Mesendoderm (in vitro differentiated cells): Measurements from ENCODE around the gene KIF27.
A peak's percentile ranks its signal among the peaks of the same experiment; 100 is the strongest.
"Not testable (repeated sequence)": the region's sequence is repeated elsewhere in the genome, so short reads cannot be mapped to it uniquely, and the experiment has no call there.

Experiments
- DNase-seq: peaks from one replicate; pipeline ENCODE4 v3.0.0; 2013
- H2AK5ac ChIP-seq: 2 replicates; pipeline ENCODE4 v1.6.1; 2013; ENCODE audit warnings: low read length, inconsistent platforms
- H2BK120ac ChIP-seq: 2 replicates; pipeline ENCODE4 v1.6.1; 2013; ENCODE audit warnings: low read depth, mild to moderate bottlenecking, low read length, moderate library complexity, mixed read lengths
- H2BK15ac ChIP-seq: replicated peaks from 2 replicates; pipeline ENCODE4 v1.6.1; 2013; ENCODE audit warnings: low read depth, mild to moderate bottlenecking, moderate library complexity
- H2BK5ac ChIP-seq: 2 replicates; pipeline ENCODE4 v1.6.1; 2013; ENCODE audit warnings: low read length, inconsistent platforms
- H3K18ac ChIP-seq: 2 replicates; pipeline ENCODE4 v1.6.1; 2013; ENCODE audit warnings: mild to moderate bottlenecking, low read length, mixed read lengths
- H3K23ac ChIP-seq: one replicate; pipeline ENCODE4 v1.6.1; 2013; ENCODE audit warnings: low read length
- H3K27ac ChIP-seq: 2 replicates; pipeline ENCODE4 v1.5.1; 2013; ENCODE audit warnings: low read depth, mild to moderate bottlenecking, inconsistent platforms, low read length, moderate library complexity
- H3K27me3 ChIP-seq: 2 replicates; pipeline ENCODE4 v1.6.1; 2013; ENCODE audit warnings: low read length, control low read depth, mild to moderate bottlenecking, inconsistent platforms; ENCODE audit not compliant: insufficient read depth, poor library complexity
- H3K36me3 ChIP-seq: 2 replicates; pipeline ENCODE4 v1.6.1; 2013; ENCODE audit warnings: low read length, inconsistent platforms; ENCODE audit not compliant: control insufficient read depth, insufficient read depth
- H3K4ac ChIP-seq: one replicate; pipeline ENCODE4 v1.6.1; 2013; ENCODE audit warnings: low read depth, mild to moderate bottlenecking, low read length, moderate library complexity
- H3K4me1 ChIP-seq: 2 replicates; pipeline ENCODE4 v1.6.1; 2013; ENCODE audit warnings: low read depth, low read length, inconsistent platforms; ENCODE audit not compliant: control insufficient read depth
- H3K4me2 ChIP-seq: 2 replicates; pipeline ENCODE4 v1.6.1; 2013; ENCODE audit warnings: low read length
- H3K4me3 ChIP-seq: 2 replicates; pipeline ENCODE4 v1.5.1; 2013; ENCODE audit warnings: mild to moderate bottlenecking, low read length
- H3K56ac ChIP-seq: one replicate; pipeline ENCODE4 v1.6.1; 2013; ENCODE audit warnings: low read length
- H3K79me1 ChIP-seq: 2 replicates; pipeline ENCODE4 v1.6.1; 2013; ENCODE audit warnings: low read length, inconsistent platforms
- H3K79me2 ChIP-seq: 2 replicates; pipeline ENCODE4 v1.6.1; 2013; ENCODE audit warnings: mild to moderate bottlenecking, low read length; ENCODE audit not compliant: control insufficient read depth, insufficient read depth
- H3K9ac ChIP-seq: 2 replicates; pipeline ENCODE4 v1.6.1; 2013; ENCODE audit warnings: low read length, inconsistent platforms
- H4K5ac ChIP-seq: one replicate; pipeline ENCODE4 v1.6.1; 2013; ENCODE audit warnings: low read length
- H4K8ac ChIP-seq: one replicate; pipeline ENCODE4 v1.6.1; 2013; ENCODE audit warnings: low read depth, mild to moderate bottlenecking, control low read depth, low read length, moderate library complexity
- WGBS: extraction: QIAGEN DNeasy Blood & Tissue Kit; methylation state at CpG from one replicate; pipeline ENCODE4 v1.1.7; 2013; ENCODE audit warnings: low lambda C conversion rate, missing lambda C conversion rate; ENCODE audit not compliant: insufficient coverage; ENCODE audit errors: extremely low coverage; 5-methylcytosine and 5-hydroxymethylcytosine counted together

The KIF27 gene

DNA sequence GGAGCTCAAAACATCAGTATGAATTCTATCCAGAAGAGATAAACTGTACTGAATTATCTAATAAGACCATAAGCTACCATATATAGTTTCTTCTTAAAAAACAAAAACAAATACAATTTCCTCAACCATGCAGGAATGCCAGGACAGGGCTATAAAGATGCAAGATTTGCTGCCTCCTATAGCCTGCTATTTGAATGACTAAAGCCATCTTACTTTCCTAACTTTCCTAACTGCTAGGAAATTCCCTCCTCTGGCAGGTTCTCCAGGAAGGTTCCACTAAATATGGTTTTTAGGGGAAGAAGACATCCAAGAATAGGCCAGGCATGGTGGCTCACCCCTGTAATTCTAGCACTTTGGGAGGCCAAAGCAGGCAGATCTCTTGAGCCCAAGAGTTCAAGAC is 15.1 kb downstream of the KIF27 start:
- H2AK5ac ChIP-seq = no peak overlapping the region
- H3K4me3 ChIP-seq = no peak overlapping the region
- H2BK5ac ChIP-seq = no peak overlapping the region
- no peak for DNase-seq
- no peaks in the 10 kb centered on the region for H3K79me1 ChIP-seq
- no peak overlapping the region for H3K27ac ChIP-seq
- no peak overlapping the region for H3K56ac ChIP-seq
- H3K79me2 ChIP-seq = no peaks in the 10 kb centered on the region
- H3K27me3 ChIP-seq = no peaks in the 10 kb centered on the region
- no peak overlapping the region for H3K23ac ChIP-seq
- no peak overlapping the region for H2BK120ac ChIP-seq
- H3K4me1 ChIP-seq = no peaks in the 10 kb centered on the region
- no peak overlapping the region for H3K4ac ChIP-seq
- H4K8ac ChIP-seq = no peak overlapping the region
- H4K5ac ChIP-seq = no peak overlapping the region
- H3K9ac ChIP-seq = no peak overlapping the region
- no peak overlapping the region for H3K18ac ChIP-seq
- H2BK15ac ChIP-seq = no peak overlapping the region
- no peak overlapping the region for H3K4me2 ChIP-seq
- H3K36me3 ChIP-seq = no peaks in the 10 kb centered on the region

DNA sequence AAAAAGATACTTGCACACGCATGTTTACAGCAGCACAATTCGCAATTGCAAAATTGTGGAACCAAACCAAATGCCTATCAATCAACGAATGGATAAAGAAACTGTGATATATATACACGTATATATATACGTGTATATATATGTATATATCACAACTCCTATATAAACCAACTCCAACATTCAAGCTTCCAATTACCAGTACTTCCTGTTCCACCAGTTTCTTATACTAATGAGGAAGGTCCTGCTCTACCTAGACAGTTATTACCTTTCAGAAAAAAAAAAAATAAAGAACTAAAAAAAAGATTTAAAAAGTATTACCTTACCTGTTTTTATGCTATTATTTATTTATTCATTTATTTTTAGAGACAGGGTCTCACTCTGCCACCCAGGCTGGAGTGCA is 20.6 kb downstream of the KIF27 start:
- not testable (repeated sequence) for H2BK120ac ChIP-seq, H3K79me2 ChIP-seq, H3K4me3 ChIP-seq, H2BK5ac ChIP-seq, H3K56ac ChIP-seq, H2AK5ac ChIP-seq, H4K5ac ChIP-seq, H3K9ac ChIP-seq, H3K23ac ChIP-seq, H3K27me3 ChIP-seq, H2BK15ac ChIP-seq, DNase-seq, H3K27ac ChIP-seq, H3K36me3 ChIP-seq, H3K4me1 ChIP-seq, H3K4ac ChIP-seq, H3K79me1 ChIP-seq, H3K18ac ChIP-seq, H4K8ac ChIP-seq, H3K4me2 ChIP-seq
- WGBS = no CpG with 5 or more reads among the region's 5 CpGs

DNA sequence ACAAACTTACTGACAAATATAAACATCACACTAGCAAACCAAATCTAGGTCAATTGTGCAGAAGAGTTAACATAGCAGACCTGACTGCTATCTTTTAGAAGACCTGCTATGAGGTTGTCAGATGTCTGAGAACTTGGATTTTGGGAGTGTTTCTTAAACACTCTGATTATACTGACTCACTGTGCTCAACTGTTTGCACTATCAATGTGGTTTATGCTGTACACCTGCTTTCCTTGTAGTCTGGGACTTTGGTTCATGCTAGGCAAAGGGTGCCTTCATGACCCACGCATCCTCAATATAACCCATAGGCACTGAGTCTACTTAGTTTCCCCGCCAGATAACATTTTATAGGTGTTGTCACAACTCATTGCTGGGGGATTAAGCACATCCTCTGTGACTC is 26.9 kb downstream of the KIF27 start:
- not testable (repeated sequence) for H3K27me3 ChIP-seq, H3K4ac ChIP-seq, H3K79me1 ChIP-seq, H3K36me3 ChIP-seq, H2BK15ac ChIP-seq, H3K4me2 ChIP-seq, H3K56ac ChIP-seq, H2BK5ac ChIP-seq, H3K4me3 ChIP-seq, H4K5ac ChIP-seq, H2BK120ac ChIP-seq, H3K27ac ChIP-seq, H4K8ac ChIP-seq, H2AK5ac ChIP-seq, DNase-seq, H3K79me2 ChIP-seq, H3K4me1 ChIP-seq, H3K18ac ChIP-seq, H3K23ac ChIP-seq, H3K9ac ChIP-seq
- no CpG with 5 or more reads among the region's 2 CpGs for WGBS

DNA sequence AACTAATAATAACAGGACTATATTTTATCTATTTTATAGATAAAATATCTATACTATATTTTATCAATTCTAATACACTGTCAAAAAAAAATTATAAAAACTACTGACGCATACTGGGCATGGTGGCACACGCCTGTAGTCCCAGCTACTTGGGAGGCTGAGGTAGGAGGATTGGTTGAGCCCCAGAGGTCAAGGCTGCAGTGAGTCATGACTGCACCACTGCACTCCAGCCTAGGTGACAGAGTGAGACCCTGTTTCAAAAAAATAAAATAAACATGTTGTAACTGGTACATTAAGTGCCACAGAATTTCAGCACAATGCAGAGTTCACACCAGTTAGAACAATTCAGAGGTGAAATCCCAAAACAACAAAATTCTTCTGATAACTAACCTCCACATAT is 34.7 kb downstream of the KIF27 start:
- not testable (repeated sequence) for H3K4ac ChIP-seq, H2AK5ac ChIP-seq, H3K23ac ChIP-seq, DNase-seq, H3K36me3 ChIP-seq, H3K9ac ChIP-seq, H3K4me3 ChIP-seq, H3K27me3 ChIP-seq, H4K8ac ChIP-seq, H3K4me1 ChIP-seq, H2BK5ac ChIP-seq, H4K5ac ChIP-seq, H3K79me2 ChIP-seq, H3K27ac ChIP-seq, H3K56ac ChIP-seq, H2BK120ac ChIP-seq, H3K79me1 ChIP-seq, H2BK15ac ChIP-seq, H3K4me2 ChIP-seq, H3K18ac ChIP-seq
- no CpG with 5 or more reads among the region's 2 CpGs for WGBS

DNA sequence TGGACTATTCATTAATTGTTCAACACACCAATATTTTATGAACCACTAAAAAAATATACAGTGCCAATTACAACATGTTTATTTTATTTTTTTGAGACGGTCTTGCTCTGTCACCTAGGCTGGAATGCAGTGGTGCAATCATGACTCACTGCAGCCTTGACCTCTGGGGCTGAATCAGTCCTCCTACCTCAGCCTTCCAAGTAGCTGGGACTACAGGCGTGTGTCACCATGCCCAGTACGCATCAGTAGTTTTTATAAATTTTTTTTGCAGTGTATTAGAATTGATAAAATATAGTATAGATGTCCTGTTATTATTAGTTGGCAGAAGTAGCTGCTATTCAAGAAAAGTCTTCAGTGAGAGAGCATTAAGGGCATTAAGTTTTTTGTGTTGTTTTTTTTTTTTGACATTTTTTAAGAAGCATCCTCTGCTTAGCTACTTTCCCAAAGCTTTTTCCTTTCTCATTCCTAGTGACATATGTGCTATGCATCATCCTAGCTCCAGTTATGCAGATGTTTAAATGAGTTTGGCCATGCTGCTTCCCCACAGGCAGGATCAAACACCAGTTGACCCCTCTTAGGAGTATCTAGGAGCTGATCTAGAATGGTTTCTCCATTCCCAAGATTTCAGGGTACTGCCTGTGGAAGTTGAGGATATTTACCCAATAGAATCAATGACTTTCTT is 35.5 kb downstream of the KIF27 start:
- not testable (repeated sequence) for H4K8ac ChIP-seq, H3K4me3 ChIP-seq, H3K56ac ChIP-seq, H2BK5ac ChIP-seq, H2BK120ac ChIP-seq, H3K18ac ChIP-seq, H3K27me3 ChIP-seq, H3K4ac ChIP-seq, H3K27ac ChIP-seq, H3K79me1 ChIP-seq, H3K9ac ChIP-seq, H3K4me2 ChIP-seq, H2AK5ac ChIP-seq, H2BK15ac ChIP-seq, H3K36me3 ChIP-seq, H4K5ac ChIP-seq, H3K4me1 ChIP-seq, H3K79me2 ChIP-seq, H3K23ac ChIP-seq
- DNase-seq = peak; percentile 20
- WGBS = no CpG with 5 or more reads among the region's 3 CpGs

DNA sequence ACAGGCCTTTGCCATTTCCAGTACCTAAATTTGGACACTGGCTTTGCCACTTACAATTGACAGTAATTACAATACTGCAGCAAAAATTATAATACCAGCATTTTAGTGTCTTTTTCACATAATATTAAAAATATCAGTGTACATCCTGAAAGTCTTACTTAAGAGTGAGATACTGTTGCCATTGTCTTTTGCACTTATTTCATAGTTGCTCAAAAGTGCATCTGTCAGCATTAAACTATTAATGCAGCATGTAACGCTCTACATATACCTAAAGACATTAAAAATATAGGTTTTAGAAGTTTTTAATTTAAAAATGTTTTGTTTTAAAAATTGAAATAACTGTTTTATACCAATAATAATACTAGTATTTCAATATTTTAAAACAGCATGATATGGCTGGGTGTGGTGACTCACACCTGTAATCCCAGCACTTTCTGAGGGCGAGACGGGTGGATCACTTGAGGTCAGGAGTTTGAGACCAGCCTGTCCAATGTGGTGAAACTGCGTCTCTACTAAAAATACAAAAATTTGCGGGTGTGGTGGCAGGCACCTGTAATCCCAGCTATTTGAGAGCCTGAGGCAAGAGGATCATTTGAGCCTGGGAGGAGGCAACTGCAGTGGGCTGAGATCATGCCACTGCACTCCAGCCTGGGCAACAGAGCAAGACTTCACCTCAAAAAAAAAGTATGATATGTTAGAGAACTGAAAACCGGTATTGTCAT is 39.4 kb downstream of the KIF27 start:
- WGBS = no CpG with 5 or more reads among the region's 6 CpGs
- not testable (repeated sequence) for H3K79me2 ChIP-seq, H3K56ac ChIP-seq, H3K27me3 ChIP-seq, H2BK15ac ChIP-seq, H3K79me1 ChIP-seq, H3K4me3 ChIP-seq, DNase-seq, H3K4ac ChIP-seq, H4K8ac ChIP-seq, H2BK120ac ChIP-seq, H3K4me2 ChIP-seq, H3K27ac ChIP-seq, H3K9ac ChIP-seq, H3K23ac ChIP-seq, H4K5ac ChIP-seq, H3K36me3 ChIP-seq, H2BK5ac ChIP-seq, H3K18ac ChIP-seq, H2AK5ac ChIP-seq, H3K4me1 ChIP-seq
